H9 (cell line): ENCODE measurements around the gene CHEK1. TPM values are rescaled to one million over a fixed set of nuclear protein-coding genes. Genes with fewer than 3 reads are reported as not detected.

ENCODE experiments used
- DNase-seq: peaks from one replicate; pipeline ENCODE4 v3.0.0-alpha.2; 2017
- H2AFZ ChIP-seq: one replicate; pipeline ENCODE4 v1.6.1; 2013; ENCODE audit warnings: mild to moderate bottlenecking, low read length, control low read depth, moderate library complexity
- H2AK5ac ChIP-seq: 2 replicates; pipeline ENCODE4 v1.6.1; 2013; ENCODE audit warnings: low read length, control low read depth, mixed read lengths; ENCODE audit not compliant: insufficient read length
- H2BK120ac ChIP-seq: one replicate; pipeline ENCODE4 v1.6.1; 2013; ENCODE audit warnings: low read depth, mild to moderate bottlenecking, low read length, control low read depth, inconsistent platforms; ENCODE audit not compliant: poor library complexity, severe bottlenecking
- H2BK12ac ChIP-seq: 2 replicates; pipeline ENCODE4 v1.6.1; 2013; ENCODE audit warnings: low read length, control low read depth, mixed read lengths, low read depth; ENCODE audit not compliant: insufficient read length
- H2BK15ac ChIP-seq: 2 replicates; pipeline ENCODE4 v1.6.1; 2013; ENCODE audit warnings: low read depth, low read length, control low read depth
- H2BK20ac ChIP-seq: one replicate; pipeline ENCODE4 v1.6.1; 2013; ENCODE audit warnings: low read depth, mild to moderate bottlenecking, low read length, control low read depth, inconsistent platforms; ENCODE audit not compliant: poor library complexity, severe bottlenecking
- H2BK5ac ChIP-seq: 2 replicates; pipeline ENCODE4 v1.6.1; 2013; ENCODE audit warnings: low read length, control low read depth, mixed read lengths; ENCODE audit not compliant: insufficient read length
- H3K14ac ChIP-seq: 2 replicates; pipeline ENCODE4 v1.6.1; 2013; ENCODE audit warnings: low read length, control low read depth; ENCODE audit not compliant: insufficient read depth
- H3K18ac ChIP-seq: 2 replicates; pipeline ENCODE4 v1.6.1; 2013; ENCODE audit warnings: low read depth, mild to moderate bottlenecking, mixed read lengths, low read length, control low read depth; ENCODE audit not compliant: insufficient read length
- H3K23ac ChIP-seq: 2 replicates; pipeline ENCODE4 v1.6.1; 2013; ENCODE audit warnings: low read length, control low read depth, mixed read lengths, low read depth; ENCODE audit not compliant: insufficient read length
- H3K23me2 ChIP-seq: 2 replicates; pipeline ENCODE4 v1.6.1; 2013; ENCODE audit warnings: low read depth, mild to moderate bottlenecking, mixed read lengths, low read length, control low read depth; ENCODE audit not compliant: insufficient read length, poor library complexity, severe bottlenecking
- H3K27ac ChIP-seq: 2 replicates; pipeline ENCODE4 v1.5.1; 2013; ENCODE audit warnings: low read length, control low read depth, mixed read lengths, low read depth; ENCODE audit not compliant: insufficient read length
- H3K27me3 ChIP-seq: 2 replicates; pipeline ENCODE4 v1.6.1; 2013; ENCODE audit warnings: low read length, control low read depth, inconsistent platforms; ENCODE audit not compliant: insufficient read depth
- H3K4ac ChIP-seq: 2 replicates; pipeline ENCODE4 v1.6.1; 2013; ENCODE audit warnings: low read depth, mild to moderate bottlenecking, control low read depth, inconsistent platforms, low read length, moderate library complexity
- H3K4me1 ChIP-seq: 2 replicates; pipeline ENCODE4 v1.6.1; 2013; ENCODE audit warnings: low read length, control low read depth, inconsistent platforms; ENCODE audit not compliant: insufficient read depth
- H3K4me2 ChIP-seq: 2 replicates; pipeline ENCODE4 v1.6.1; 2013; ENCODE audit warnings: low read length, control low read depth, mixed read lengths; ENCODE audit not compliant: insufficient read length, insufficient read depth
- H3K56ac ChIP-seq: 2 replicates; pipeline ENCODE4 v1.6.1; 2013; ENCODE audit warnings: low read depth, mild to moderate bottlenecking, mixed read lengths, low read length, control low read depth; ENCODE audit not compliant: insufficient read length
- H3K79me1 ChIP-seq: 2 replicates; pipeline ENCODE4 v1.6.1; 2013; ENCODE audit warnings: low read depth, mild to moderate bottlenecking, moderate library complexity, low read length, control low read depth, inconsistent platforms; ENCODE audit not compliant: insufficient read depth, poor library complexity, severe bottlenecking
- H3K79me2 ChIP-seq: 2 replicates; pipeline ENCODE4 v1.6.1; 2013; ENCODE audit warnings: low read length, control low read depth, inconsistent platforms; ENCODE audit not compliant: insufficient read depth
- H3K9ac ChIP-seq: 2 replicates; pipeline ENCODE4 v1.6.1; 2013; ENCODE audit warnings: low read length, control low read depth, mixed read lengths; ENCODE audit not compliant: insufficient read length; ENCODE audit errors: extremely low read depth
- H3K9me3 ChIP-seq: one replicate; pipeline ENCODE4 v1.6.1; 2013; ENCODE audit warnings: low read depth, low read length, inconsistent platforms; ENCODE audit not compliant: control insufficient read depth
- H3T11ph ChIP-seq: one replicate; pipeline ENCODE4 v1.6.1; 2013; ENCODE audit warnings: mild to moderate bottlenecking, low read length, control low read depth, inconsistent platforms
- H4K20me1 ChIP-seq: one replicate; pipeline ENCODE4 v1.6.1; 2013; ENCODE audit not compliant: control insufficient read depth, insufficient read length, insufficient read depth
- H4K5ac ChIP-seq: 2 replicates; pipeline ENCODE4 v1.6.1; 2013; ENCODE audit warnings: low read depth, mild to moderate bottlenecking, mixed read lengths, low read length, control low read depth; ENCODE audit not compliant: insufficient read length
- H4K8ac ChIP-seq: replicated peaks from 2 replicates; pipeline ENCODE4 v1.6.1; 2013; ENCODE audit warnings: low read length, control low read depth, mixed read lengths, low read depth; ENCODE audit not compliant: insufficient read length
- H4K91ac ChIP-seq: 2 replicates; pipeline ENCODE4 v1.6.1; 2013; ENCODE audit warnings: low read depth, mild to moderate bottlenecking, moderate library complexity, mixed read lengths, low read length, control low read depth; ENCODE audit not compliant: insufficient read length
- H3K27ac Mint-ChIP-seq, 3 experiments: 2 replicates in 2 of 3; 3 replicates in 1 of 3; pipeline ENCODE4 v1.8.0; 2020 to 2021; ENCODE audit warnings: mixed read lengths in 3 of 3, mild to moderate bottlenecking in 1 of 3, moderate library complexity in 1 of 3
- H3K27me3 Mint-ChIP-seq: 2 replicates; pipeline ENCODE4 v1.8.0; 2021; ENCODE audit warnings: low read depth, mild to moderate bottlenecking, moderate library complexity, mixed read lengths
- H3K36me3 Mint-ChIP-seq, 3 experiments: 2 replicates in 2 of 3; 3 replicates in 1 of 3; pipeline ENCODE4 v1.8.0; 2020 to 2021; ENCODE audit warnings: low read depth in 3 of 3, mixed read lengths in 3 of 3; ENCODE audit not compliant: insufficient read depth in 1 of 3
- H3K4me1 Mint-ChIP-seq, 2 experiments: 2 replicates each; pipeline ENCODE4 v1.8.0; 2020; ENCODE audit warnings: mixed read lengths in 2 of 2
- H3K4me3 Mint-ChIP-seq, 2 experiments: 2 replicates in 1 of 2; 3 replicates in 1 of 2; pipeline ENCODE4 v1.8.0; 2020 to 2021; ENCODE audit warnings: mild to moderate bottlenecking in 2 of 2, mixed read lengths in 2 of 2, moderate library complexity in 1 of 2
- H3K9me3 Mint-ChIP-seq, 2 experiments: 2 replicates in 1 of 2; 3 replicates in 1 of 2; pipeline ENCODE4 v1.8.0; 2020; ENCODE audit warnings: mild to moderate bottlenecking in 2 of 2, mixed read lengths in 2 of 2, moderate library complexity in 1 of 2
- CTCF ChIP-seq: fragments of 200-600 bp; sonication (generic); conservative IDR thresholded peaks from 3 replicates; pipeline ENCODE4 v1.8.0; 2021; ENCODE audit warnings: antibody characterized with exemption, mild to moderate bottlenecking
- WGBS: extraction: QIAGEN DNeasy Blood & Tissue Kit; methylation state at CpG from one replicate; pipeline ENCODE4 v1.1.7; 2013; ENCODE audit warnings: missing lambda C conversion rate, low lambda C conversion rate, mixed read lengths; ENCODE audit not compliant: insufficient read length; ENCODE audit errors: extremely low coverage; 5-methylcytosine and 5-hydroxymethylcytosine counted together
- total RNA-seq: library from RNA; stranded (reverse); gene quantifications from 2 replicates; pipeline ENCODE4 v1.2.1, GENCODE V29; 2021

CHEK1 gene
- total RNA-seq, 1 experiment from 2014 or later, result 126 TPM

GRCh38 chr11:125685228-125685627, 60.3 kb downstream of the CHEK1 start:
- no peaks in the 10 kb centered on the region for H3K79me2 ChIP-seq
- WGBS, result no CpG with 5 or more reads among the region's 9 CpGs

More at GRCh38 chr11:125685228-125685627, 60.3 kb downstream of the CHEK1 start:
- Histone ChIP-seq H3K27ac (no peak overlapping the region), H3K27me3 (no peaks in the 10 kb centered on the region), H2BK5ac (no peak overlapping the region), H3K4ac (no peak overlapping the region), H2AK5ac (no peak overlapping the region), H4K20me1 (no peaks in the 10 kb centered on the region), H3K9ac (no peak overlapping the region), H3K18ac (no peak overlapping the region), H3K4me1 (no peaks in the 10 kb centered on the region), H3K79me1 (no peaks in the 10 kb centered on the region), H3K23me2 (no peaks in the 10 kb centered on the region), H3T11ph (no peak overlapping the region), H3K4me2 (no peak overlapping the region), H4K8ac (no peak overlapping the region), H2BK120ac (no peak overlapping the region), H2BK12ac (no peak overlapping the region), H3K14ac (no peak overlapping the region), H2BK20ac (no peak overlapping the region), H4K91ac (no peak overlapping the region), H4K5ac (no peak overlapping the region), H2BK15ac (no peak overlapping the region), H2AFZ (no peak overlapping the region), H3K56ac (no peak overlapping the region), H3K23ac (no peak overlapping the region), H3K9me3 (no peaks in the 10 kb centered on the region)
- Mint-ChIP-seq H3K27ac (peak overlapping the region in 1 of 3 experiments; percentile 20; a peak in 2 of 7 replicates), H3K36me3 (peaks cover 22 to 35% (median 32%) of the 10 kb centered on the region in 3 experiments), H3K4me1 (peaks cover 20 to 23% of the 10 kb centered on the region in 2 experiments), H3K4me3 (no peak overlapping the region; a peak in 1 of 5 replicates), H3K9me3 (peaks cover 6 to 15% of the 10 kb centered on the region in 2 experiments; a peak in 3 of 5 replicates), H3K27me3 (no peaks in the 10 kb centered on the region)
- no peak for TF ChIP-seq CTCF
- no peak for DNase-seq
